Stromal cell of bone marrow (primary cell): ENCODE measurements around the gene FAAP100.
"Not testable (repeated sequence)": the region's sequence is repeated elsewhere in the genome, so short reads cannot be mapped to it uniquely, and the experiment has no call there.

Experiments
- DNase-seq: peaks from one replicate; pipeline ENCODE4 v3.0.0-alpha.2; 2012; ENCODE audit warnings: low read depth

Gene FAAP100, protein sequence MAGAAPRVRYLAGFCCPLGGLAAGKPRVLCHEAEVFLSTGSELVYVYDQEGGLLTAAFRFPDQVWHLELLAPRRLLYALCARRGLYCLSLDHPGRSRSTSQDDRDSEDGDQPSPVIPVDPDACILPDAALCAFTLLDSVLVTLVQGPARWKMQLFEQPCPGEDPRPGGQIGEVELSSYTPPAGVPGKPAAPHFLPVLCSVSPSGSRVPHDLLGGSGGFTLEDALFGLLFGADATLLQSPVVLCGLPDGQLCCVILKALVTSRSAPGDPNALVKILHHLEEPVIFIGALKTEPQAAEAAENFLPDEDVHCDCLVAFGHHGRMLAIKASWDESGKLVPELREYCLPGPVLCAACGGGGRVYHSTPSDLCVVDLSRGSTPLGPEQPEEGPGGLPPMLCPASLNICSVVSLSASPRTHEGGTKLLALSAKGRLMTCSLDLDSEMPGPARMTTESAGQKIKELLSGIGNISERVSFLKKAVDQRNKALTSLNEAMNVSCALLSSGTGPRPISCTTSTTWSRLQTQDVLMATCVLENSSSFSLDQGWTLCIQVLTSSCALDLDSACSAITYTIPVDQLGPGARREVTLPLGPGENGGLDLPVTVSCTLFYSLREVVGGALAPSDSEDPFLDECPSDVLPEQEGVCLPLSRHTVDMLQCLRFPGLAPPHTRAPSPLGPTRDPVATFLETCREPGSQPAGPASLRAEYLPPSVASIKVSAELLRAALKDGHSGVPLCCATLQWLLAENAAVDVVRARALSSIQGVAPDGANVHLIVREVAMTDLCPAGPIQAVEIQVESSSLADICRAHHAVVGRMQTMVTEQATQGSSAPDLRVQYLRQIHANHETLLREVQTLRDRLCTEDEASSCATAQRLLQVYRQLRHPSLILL

DNA sequence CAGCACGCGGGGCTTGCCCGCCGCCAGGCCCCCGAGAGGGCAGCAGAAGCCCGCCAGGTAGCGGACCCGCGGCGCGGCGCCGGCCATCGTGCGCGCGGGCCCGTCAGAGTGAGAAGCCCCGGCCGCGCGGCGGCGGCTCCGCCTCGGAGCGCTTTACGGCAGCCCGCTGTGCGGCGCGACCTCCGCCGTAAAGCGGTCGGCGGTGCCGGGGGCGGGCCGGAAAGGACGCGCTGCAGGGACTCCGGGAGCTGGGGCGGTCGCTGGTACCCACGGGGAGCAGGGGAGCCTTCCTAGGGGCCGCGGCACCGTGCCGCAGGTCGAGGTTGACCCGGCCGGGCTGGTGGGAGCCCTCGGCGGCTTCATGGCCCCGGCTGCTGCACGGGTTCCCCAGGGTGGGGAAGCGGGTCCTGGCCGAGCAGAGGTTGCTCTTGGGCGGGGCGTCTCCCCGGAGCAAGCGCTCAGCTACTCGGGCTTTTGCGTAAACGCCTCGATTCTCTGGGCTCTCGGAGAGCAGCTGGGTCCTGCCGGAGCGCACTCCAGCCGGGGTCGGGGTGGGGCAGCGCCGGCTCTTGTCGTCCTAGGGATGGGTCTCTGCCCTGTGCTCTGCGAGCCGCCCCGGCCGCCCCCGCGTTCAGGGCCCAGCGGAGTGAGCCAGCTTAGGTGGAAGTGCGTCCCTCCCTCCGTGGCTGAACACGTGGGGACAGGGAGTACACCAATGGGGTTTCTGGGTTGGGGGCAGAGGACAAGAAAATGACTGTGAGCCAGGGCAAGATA lies at the start of gene FAAP100:
Gene FAAP100 (minus strand): TSS at position 110 of the 774 bp plus-strand sequence. CDS start 23 bp downstream, at position 87.
- peak; percentile 66 for DNase-seq

DNA sequence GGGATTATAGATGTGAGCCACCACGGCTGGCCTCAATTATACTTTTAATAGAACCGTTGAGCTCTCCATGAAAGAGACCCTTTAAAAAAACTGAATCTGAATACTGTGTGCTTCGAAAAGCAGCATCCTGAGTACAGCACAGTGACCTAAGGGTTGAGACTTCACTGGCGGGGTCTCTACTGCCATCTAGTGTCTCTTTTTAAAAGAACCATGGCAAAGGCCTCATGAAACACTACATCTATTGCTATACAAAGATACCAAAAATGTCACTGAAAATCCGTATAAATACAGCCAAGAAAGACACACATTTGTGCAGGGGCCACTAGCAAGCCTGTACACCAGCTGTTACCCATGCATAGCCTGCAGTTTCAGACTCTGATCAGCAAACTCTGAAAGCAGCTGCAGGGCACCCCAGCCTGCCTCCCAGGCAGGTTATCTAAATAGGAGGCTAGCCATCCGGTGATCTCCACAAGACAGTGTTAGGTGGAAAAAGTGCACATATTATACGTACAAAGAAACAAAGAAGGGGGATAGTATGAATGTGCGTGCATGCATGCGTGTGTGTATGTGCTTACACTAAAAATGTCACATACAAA lies 49.5 kb upstream of the FAAP100 start:
- DNase-seq, result peak; percentile 62

DNA sequence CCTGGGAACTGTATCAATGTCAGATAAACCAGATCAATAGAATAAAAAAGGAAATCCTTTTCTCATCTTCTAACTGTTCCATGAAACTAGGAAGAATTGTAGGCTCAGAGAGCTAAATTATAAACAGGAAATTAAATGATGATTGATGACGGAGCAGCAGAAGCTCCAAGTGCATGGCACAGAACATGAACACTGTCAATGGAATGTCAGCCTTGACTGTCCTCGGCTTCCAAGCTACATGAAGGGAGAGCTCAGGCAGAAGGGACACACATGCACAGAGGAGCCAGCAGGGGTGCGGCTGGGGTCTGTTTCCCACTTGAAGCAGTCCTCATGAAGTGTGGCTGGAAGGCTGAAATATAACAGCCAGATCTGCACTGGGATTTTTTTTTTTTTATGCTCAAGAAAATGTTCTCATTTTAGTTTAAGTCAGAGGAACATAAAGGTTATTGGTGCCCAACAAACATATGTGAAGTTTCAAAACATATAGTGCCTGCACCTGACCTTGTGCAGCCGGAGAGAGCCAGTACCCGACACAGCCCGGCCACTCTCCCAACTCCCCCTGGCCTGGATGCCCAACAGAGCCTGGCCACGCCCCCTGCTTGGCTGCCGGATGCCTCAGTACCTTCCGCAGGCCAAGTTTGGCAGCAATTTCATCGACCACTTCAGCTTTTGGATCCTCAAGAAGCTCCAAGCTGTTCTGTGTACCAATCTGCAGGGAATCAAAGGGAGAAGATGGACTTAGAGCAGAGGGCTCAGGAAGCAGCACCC lies 47.8 kb upstream of the FAAP100 start:
- no peak for DNase-seq

DNA sequence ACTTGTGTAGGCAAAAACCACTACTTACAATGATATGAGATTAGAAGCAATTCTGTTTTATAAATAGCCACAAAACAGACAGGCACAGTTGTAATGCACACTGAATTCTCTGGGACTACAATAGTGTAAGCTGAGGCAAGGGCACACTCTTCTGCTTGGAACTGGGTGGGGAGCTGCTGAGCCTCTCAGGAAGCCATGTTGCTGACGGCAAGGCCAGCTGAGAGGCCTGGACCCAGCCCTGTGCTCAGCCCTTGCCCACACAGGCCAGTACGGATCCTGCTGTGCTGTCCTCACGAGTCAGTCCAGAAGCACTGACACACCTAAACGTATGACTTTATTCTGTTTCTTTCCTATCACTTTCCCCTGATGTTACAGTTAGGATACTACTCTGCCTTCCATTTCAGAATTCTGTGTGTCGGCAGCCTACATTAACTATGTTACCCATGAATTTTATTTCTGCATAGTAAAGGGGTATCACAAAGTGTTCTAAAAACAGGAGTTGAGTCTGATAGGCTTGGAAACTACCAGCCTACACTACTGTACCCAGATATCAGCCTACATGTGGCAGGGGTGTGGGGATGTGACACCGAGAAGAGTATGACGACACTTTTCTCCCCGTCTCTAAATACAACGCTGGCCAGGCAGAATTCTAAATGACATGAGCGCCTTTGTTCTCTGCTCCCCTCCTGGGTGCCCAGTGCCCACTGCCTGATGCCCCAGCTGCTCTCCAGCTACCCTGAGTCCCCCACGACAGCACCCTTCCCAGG lies 41.1 kb upstream of the FAAP100 start:
- no peak for DNase-seq

DNA sequence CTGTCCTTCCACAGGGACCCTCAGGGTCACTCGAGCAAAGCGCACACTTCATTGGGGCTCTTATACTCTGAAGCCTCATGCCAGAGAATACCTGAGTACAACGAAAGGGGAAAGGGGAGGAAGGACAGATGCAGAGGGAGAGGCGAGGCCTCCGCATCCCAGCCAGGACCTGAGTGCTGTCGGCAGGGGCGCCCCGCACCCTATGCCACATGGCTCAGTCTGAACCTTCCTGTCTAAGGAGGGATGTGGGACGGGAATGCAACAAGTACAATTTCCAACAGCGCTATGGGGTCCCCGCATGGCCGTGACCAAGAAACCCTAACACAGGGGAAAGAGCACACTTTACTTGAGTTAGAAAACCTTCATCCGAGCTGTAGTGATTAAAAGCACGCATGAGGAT lies 39.8 kb upstream of the FAAP100 start:
- DNase-seq, result no peak

DNA sequence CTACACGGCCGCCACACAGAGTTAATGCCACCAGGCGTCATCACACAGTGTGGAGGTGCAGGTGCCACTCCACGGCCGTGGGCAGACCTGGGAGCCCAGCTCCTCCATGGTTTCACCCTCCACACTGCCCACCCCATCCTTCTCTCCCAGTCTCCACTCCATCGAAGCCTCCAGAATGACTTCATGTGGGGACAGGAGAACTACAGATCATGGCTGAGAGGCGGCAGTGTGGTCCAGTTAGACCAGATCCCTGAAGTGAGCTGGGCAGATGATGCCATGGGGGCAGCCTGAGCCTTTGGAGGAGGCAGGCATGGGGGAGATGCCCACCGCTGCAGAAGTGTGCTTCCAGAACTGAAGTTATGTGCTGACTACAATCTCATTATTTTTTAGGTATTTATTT lies 38.0 kb upstream of the FAAP100 start:
- DNase-seq, result no peak

DNA sequence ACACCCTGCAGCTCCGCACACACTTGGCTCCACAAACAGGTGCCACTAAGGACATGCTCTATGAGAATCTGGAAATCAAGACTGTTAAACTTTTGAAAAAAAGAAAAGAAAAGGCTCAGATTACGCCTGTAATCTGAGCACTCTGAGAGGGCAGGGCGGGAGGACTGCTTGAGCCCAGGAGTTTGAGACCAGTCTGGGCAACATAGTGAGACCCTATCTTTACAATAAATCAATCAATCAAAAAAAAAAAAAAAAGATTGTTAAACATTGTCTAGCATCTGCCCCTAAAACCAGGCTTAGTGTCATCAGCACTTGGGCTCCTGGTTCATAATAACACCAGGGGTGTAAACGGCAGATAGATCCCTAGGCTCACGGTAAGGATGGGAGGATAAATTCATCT lies 37.5 kb upstream of the FAAP100 start:
- no peak for DNase-seq

DNA sequence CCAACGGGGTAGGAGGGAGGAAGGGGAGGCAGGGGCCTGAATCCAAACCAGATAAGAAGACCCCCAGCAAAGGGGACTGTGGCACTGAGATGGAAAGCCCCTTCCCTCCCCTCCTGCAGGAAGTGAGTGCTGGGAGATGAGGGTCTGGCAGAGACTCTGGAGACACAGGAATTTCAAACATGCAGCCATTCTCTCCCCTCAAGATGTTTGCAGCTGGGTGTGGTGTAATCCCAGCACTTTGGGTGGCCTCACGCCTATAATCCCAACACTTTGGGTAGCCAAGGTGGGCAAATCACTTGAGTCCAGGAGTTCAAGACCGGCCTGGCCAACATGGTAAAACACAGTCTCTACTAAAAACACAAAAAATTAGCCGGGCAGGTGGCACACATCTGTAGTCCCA lies 33.9 kb upstream of the FAAP100 start:
- no peak for DNase-seq

DNA sequence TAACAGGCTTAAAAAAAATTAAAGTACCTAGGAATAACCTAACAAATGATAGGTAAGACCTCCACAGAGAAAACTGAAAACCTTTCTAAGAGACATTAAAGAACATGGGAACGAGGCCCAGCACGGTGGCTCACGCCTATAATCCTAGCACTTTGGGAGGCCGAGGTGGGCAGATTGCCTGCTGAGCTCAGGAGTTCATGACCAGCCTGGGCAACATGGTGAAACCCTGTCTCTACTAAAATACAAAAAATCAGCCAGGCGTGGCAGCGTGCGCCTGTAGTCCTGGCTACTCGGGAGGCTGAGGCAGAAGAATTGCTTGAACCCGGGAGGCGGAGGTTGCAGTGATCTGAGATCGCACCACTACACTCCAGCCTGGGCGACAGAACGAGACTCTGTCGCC lies 32.6 kb upstream of the FAAP100 start:
- not testable (repeated sequence) for DNase-seq

DNA sequence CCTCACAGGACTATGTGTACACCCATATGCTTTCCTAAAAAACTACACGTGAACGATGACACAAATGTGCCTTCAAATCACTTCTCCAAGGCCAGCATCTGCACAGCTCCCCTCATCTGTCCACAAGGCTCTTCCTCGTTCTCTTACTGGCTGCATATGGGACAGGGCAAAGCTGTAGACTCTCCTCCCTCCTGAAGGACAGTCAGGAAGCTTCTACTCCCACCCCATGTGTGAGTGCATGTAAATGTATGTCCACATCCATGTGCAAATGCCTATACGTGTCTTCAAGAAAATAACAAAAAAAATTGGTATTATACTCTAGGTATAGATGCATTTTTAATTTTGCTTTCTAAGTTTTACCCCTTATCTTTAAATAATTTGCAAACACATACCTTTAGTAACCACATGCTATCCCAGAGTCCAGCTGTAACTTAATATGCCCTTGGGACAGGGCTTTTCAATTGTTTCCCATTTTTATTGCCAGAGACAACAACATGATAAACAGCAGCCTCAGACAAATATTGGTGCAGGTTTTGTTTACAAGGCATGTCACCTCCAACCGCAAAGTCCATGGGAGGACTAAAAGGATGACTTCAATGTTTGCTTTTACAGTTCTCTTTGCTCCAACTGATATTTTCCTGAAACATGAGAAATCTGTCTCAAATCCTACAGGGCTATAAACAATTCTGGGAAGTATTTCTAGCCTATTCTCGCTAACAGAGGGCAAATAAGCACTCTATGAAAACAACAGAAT lies 31.6 kb upstream of the FAAP100 start:
- no peak for DNase-seq

DNA sequence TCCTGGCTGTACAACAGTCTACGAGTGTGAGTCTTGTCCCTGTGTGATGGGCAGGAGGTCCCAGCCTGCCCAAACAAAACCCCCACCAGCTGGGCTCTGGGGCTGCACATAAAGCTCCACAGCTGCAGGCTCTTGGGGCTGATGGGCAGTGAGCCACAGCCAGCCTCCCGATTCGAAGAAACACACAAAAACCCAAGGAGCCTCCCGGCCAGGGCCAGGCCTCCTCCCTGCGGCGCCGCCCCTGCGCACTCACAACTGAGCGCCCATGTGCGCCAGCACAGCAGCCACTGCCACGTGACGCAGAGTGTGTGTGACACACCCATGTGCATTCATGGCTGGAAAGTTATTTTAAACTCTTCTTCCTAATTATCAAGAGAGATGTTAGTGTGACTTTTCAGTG lies 30.6 kb upstream of the FAAP100 start:
- no peak for DNase-seq

DNA sequence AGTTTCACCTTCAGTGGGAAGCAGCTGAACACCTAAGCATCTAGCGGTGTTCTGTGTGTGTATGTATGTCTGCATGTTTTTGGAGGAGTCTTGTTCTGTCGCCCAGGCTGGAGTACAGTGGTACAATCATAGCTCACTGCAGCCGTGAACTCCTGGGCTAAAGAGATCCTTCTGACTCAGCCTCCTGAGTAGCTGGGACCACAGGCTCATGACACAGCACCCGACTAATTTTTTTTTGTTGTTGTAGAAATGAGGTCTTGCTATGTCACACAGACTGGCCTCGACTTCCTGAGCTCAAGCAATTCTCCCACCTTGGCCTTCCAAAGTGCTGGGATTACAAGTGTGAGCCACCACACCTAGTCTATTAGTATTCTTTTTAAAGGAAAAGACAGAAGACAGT lies 30.2 kb upstream of the FAAP100 start:
- peak; percentile 69 for DNase-seq

DNA sequence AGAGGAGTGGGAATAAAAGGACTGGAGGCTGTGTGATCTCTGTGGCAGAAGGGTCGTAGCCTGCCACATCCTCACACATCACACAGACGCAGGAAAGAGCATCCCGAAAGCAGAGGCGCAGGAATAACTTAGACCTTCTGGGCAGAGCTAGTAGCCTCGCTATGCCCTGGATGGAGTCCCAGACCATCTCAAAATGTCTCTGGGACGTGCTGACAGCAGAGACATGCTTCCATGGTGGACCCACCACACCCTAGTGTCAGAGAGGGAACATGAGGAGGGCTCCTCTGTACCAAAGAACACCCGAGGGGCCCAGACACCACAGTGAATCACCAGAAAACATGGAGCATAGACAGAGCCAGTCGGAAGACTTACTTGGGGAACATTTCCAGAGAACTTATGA lies 29.6 kb upstream of the FAAP100 start:
- no peak for DNase-seq

DNA sequence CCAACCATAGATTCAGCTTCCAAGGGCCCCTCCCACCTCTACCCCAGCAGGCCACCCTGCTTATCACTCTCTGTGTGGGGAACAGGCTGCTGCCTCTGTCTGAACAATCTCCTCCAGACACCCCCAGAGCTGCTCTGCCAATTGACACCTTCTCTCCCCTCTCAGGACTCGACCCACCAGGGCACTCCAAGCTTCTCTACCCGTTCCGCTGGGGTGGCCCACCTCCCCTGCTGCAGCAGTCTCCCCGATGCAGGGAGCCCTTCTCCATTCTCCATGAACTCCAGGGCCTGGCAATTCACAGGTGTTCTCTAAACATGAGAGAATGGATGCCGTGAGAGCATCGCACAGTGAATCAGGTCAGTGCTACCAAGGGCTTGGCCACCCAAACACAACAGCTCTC lies 28.3 kb upstream of the FAAP100 start:
- no peak for DNase-seq

DNA sequence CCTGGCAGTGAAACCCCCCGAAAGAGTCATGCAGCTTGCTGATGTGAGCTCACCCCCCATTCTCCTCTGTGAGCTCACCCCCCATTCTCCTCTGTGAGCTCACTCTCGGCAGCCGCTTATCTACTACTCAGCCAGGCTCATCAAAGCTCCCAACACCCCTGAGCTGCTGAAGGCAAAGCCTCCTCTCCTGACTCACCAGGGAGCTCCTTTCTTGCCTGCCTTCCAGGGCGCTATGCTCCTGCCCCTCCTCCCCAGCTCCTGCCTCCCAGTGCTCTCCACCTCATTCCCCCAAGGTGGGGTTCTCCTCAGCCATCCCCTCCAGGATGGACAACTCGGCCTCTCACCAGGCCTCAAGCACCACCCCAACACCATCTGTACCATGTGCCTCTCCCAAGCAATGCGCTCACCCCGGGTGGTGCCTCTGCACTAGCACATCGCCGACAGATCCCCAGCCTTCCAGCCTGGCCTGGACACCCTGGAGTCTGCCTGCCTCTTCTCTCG lies 27.7 kb upstream of the FAAP100 start:
- peak; percentile 24 for DNase-seq

DNA sequence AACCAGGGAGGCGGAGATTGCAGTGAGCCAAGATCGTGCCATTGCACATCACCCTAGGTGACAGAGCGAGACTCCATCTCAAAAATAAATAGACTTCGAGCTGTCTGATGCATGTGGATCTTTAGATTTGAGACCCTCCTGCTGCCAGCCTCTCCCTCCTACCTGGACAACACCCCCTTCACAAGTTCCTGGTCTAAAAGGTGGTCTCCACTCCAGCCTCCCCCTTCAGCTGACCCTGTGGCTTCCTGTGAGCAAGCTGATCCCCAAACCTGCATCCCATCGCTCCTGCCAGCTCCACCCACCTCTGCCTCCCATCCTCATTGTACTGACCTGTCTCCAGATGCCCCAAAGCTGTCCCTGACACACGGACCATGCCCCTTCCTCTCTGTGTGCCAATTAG lies 27.1 kb upstream of the FAAP100 start:
- no peak for DNase-seq

DNA sequence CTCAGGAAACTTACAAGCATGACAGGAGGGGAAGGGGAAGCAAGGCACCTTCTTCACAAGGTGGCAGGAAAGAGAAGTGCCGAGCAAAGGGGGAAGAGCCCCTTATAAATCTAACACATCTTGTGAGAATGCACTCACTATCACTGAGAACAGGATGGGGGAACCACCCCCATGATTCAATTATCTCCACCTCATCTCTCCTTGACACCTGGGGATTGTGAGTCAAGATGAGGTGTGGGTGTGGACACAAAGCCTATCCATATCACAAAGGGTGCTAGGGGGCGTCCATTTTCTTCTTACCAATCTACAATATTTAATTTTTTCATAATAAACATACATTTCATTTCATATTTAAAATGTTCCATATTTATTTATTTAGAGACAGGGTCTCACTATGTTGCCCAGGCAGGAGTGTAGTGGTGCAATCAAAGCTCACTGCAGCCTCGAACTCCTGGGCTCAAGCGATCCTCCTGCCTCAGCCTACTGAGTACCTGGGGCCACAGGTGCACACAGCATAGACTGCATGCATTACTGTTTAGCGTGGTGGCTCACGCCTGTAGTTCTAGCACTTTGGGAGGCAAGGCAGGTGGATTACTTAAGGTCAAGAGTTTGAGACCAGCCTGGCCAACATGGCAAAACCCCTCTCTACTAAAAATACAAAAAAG lies 26.5 kb upstream of the FAAP100 start:
- no peak for DNase-seq

DNA sequence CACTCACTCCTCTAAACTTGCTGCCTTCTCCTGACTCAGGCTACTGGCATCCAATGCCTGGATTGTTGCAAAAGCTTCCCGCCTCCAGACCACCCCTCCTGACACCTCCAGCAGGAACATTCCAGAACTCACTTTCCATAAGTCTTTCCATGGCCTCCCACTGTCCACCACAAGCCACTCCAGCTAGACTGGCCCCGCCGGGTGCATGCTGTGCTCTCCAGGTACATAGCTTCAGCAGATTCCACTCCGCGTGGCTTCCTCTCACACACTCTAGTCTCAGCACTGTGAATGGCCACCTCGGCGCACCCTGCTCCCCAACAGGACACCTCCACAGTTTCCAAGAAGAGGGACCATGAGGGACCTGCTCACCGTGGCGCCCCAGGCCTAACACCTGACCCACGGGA lies 25.9 kb upstream of the FAAP100 start:
- no peak for DNase-seq
